GM18951 (cell line): ENCODE data around the gene KLF17.

ENCODE experiments used
- POLR2A ChIP-seq: IDR thresholded peaks from 4 replicates; pipeline ENCODE4 v1.6.1; 2011; ENCODE audit warnings: mild to moderate bottlenecking; ENCODE audit not compliant: insufficient read length, insufficient read depth; ENCODE audit errors: extremely low read depth
- in situ Hi-C: fragments of 300-500 bp; cut with MboI; formaldehyde crosslinking; loops from one replicate; pipeline ENCODE4 v1.12.0; 2022; ENCODE audit warnings: low sequenced_read_pairs, mixed read lengths, inconsistent platforms; ENCODE audit not compliant: unreplicated experiment

Gene KLF17

DNA sequence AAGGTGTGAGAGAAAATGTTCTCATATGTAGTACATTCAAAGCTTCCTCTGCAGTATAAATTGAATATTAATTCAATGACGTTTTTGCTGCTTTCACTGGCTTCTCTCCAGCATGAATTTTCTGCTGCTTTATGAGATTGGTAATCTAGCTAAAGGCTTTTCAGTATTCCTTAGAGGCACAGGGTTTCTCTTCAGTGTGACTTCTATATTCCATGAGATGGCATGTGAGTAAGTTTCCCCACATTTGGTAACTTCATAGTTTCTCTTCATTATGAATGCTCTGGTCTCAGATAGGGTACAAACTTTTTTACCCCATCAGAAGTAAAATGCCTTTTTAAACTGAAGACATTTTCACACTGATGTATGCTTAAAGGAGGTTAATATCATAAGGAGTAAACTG, 33.2 kb downstream of the KLF17 start:
- in situ Hi-C loops = no loop called here
- TF ChIP-seq POLR2A = no peak

DNA sequence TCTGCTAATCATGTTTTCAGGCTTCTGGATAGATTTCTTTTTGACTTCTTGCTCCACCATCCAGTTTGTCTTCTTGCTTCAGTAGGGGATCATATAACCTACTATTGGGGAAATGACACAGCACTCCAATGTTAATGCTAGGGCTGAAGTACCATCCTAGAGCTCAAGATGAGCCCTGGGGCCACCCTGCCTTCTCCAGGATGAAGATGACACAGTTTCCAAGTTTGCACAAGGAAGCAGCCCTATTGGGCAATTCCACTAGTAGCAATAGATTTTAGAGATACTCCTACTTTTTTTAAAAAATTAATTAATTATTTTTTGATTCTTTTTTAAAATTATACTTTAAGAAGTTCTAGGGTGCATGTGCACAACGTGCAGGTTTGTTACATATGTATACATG, 34.1 kb downstream of the KLF17 start:
- in situ Hi-C loops = no loop called here
- TF ChIP-seq POLR2A = no peak

DNA sequence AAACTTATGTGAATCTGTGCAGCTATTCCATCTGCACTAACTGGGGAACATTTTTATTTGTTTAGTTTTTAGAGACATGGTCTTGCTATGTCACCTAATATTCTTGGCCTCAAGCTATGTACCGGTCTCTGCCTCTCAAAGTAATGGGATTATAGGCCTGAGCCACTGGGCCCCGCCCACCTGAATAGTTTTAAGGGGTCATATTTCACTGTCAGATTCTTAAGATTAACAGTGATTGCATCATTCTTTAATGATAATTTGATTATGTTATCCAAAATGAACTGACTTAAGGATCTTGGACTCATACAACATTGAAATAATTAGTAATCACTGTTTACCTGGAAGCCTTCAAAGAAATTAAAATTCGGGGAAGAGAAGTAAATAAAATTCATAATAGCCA, 35.4 kb downstream of the KLF17 start:
- in situ Hi-C loops = no loop called here
- TF ChIP-seq POLR2A = no peak

DNA sequence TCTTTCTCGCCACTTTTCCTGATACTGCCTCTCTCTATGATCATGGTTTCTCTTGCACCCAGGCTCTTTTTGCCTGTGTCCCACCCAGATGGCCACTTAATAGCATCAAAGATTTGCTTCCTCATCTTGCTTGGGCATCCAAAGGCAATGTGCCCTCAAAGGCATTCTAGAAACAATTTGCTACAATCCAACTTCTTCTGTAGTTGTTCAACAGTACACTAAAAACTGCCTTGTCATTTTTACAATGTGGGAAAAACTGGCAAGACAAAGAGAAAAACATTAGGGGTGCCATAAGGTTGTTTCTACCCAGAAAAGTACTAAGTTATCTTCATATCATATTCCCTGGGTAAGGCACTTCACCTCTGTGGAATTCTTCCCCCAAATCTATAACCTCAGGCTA, 39.3 kb downstream of the KLF17 start:
- no peak for TF ChIP-seq POLR2A
- in situ Hi-C loops = no loop called here

DNA sequence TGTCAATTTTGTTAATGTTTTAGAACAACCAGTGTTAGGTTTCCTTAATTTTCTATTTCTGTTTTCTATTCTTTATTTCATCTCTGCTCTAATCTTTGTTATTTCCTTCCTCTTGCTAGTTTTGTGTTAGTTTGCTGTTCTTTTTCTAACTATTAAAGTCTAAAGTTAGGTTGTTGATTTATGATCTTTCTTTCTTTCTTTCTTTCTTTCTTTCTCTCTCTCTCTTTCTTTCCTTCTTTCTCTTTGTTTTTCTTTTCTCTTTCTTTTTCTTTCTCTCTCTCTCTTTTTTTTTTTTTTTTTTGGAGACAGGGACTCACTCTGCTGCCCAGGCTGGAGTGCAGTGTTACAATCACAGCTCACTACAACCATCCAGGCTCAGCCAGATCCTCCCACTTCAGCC, 40.2 kb downstream of the KLF17 start:
- in situ Hi-C loops = no loop called here
- TF ChIP-seq POLR2A = no peak

DNA sequence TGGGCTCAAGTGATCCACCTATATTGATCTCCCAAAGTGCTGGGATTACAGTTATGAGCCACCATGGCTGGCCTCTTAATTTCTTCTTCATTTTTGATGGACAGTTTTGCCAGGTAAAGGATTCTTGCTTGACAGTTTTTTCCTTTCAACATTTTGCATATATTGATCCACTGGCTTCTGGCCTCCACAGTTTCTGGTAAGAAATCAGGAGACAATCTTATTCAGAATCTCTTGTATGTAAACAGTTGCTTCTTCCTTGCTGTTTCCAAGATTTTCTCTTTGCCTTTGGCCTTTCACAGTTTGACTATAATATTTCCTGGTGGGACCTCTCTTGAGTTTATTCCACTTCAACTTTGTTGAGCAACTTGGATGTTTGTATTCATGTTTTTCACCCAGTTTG, 42.9 kb downstream of the KLF17 start:
- no peak for TF ChIP-seq POLR2A
- in situ Hi-C loops = no loop called here

DNA sequence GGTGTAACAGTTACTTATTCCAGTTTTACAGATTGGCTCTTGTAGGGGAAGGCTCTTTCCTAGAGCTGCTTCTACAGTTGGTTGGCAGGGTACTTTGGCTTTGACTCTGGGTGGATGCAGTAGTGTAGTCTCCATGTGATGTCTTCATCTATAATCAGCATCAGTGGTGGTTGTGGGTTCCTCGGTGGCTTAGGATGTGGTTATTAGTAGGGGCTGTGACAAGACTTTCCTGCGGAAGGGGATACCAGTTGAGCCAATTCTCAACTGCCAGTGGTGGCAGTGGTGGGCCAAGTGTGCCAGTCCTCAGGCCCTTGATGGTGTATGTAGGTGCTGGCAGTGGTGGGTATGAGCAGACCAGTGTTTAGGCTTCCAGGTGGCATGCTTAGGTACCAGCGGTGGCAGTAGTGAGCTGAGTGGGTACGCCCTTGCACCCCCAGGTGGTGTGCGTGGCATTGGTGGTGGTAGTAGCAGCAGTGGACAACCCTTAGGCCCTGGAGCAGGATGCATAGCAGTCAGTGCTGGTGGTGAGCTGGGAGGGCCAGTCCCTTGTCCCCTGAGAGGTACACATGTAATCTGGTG, 50.0 kb downstream of the KLF17 start:
- TF ChIP-seq POLR2A = no peak
- in situ Hi-C loops = no loop called here

DNA sequence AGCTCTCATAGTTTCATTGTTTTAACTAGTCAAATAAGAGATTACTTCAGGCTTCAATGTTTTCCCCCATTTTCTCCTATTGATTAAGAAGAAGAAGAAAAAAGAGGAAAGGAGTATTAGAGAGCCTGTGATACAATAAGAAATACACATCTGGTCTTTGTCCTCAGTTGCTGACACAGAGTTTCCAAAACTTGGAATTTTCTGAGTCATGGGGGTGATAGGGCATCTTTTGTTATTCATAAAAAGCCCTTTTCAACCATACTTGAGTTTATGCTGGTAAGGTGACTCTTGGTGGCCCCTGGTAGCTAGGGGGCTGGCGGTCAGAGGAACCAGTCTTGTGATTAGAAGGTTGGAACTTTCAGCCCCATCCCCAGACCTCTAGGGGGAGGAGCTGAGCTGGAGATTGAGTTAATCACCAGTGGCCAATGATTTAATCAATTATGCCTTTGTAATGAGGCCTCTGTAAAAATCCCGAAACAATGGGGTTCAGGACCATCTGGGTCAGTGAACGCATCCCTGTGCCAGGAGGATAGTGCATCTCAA, 51.7 kb downstream of the KLF17 start:
- no peak for TF ChIP-seq POLR2A
- in situ Hi-C loops = no loop called here

DNA sequence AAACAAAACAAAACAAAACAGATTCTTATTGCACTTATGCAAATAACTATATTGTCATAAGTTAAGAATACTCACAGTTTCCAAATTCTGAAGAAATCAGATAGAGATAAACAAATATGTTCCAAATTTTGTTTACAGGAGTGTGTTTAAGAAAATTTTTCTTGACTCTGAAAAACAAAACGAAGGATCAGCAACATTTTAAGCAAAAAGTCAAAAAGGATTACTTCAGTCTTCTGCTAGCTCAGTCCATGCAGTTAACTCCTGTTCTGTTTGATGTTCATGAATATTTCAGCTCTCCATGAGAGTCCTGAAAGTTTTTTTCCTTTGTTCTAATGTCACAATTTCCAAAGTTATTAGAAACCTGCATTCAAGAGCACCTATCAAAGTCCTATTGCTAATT, 56.0 kb downstream of the KLF17 start:
- no peak for TF ChIP-seq POLR2A
- in situ Hi-C loops = no loop called here
